SK-N-SH (cell line): Measurements from ENCODE around the gene AP1M1. TPM values are rescaled to one million over a fixed set of nuclear protein-coding genes. Genes with fewer than 3 reads are reported as not detected.
A peak's percentile ranks its signal among the peaks of the same experiment; 100 is the strongest.

ENCODE experiments used
- CTCF ChIA-PET: fragments of 300-600, 350-600 bp; formaldehyde crosslinking; extraction: SDS; loops from one replicate; lab custom pipeline; 2021; lab: Yijun Ruan, JAX
- POLR2A ChIA-PET: fragments of 350-600 bp; sonication (Branson Sonifier 250); formaldehyde crosslinking; extraction: SDS; loops from one replicate; lab custom pipeline; 2020; ENCODE audit warnings: antibody characterized with exemption, inconsistent platforms; lab: Yijun Ruan, JAX
- DNase-seq: peaks from one replicate; pipeline ENCODE4 v3.0.0; 2012
- H2AFZ ChIP-seq: fragments of 200-600 bp; sonication (generic); 2 replicates; pipeline ENCODE4 v1.8.1; 2016; ENCODE audit warnings: antibody characterized with exemption, mild to moderate bottlenecking, low read depth
- H3F3A ChIP-seq: fragments of 200-600 bp; sonication (generic); replicated peaks from 2 replicates; pipeline ENCODE3; 2016; ENCODE audit warnings: antibody characterized with exemption, mild to moderate bottlenecking; ENCODE audit not compliant: insufficient read depth
- H3K27ac ChIP-seq, 2 experiments: fragments of 200-500 bp in 1 of 2; fragments of 200-600 bp in 1 of 2; sonication (Bioruptor generic) in 1 of 2; sonication (generic), shearing (Covaris generic) in 1 of 2; 2 replicates each; pipeline versions ENCODE4 v1.5.1 to v1.6.1; 2014 to 2016; ENCODE audit warnings: low read depth in 2 of 2, inconsistent platforms in 1 of 2, low read length in 1 of 2, mild to moderate bottlenecking in 1 of 2, mixed read lengths in 1 of 2
- H3K27me3 ChIP-seq: fragments of 200-600 bp; sonication (generic), shearing (Covaris generic); 2 replicates; pipeline ENCODE4 v1.6.1; 2016; ENCODE audit warnings: mixed run types; ENCODE audit not compliant: insufficient read depth
- H3K36me3 ChIP-seq, 2 experiments: fragments of 200-500 bp in 1 of 2; fragments of 200-600 bp in 1 of 2; sonication (Bioruptor generic) in 1 of 2; sonication (generic) in 1 of 2; replicated peaks in 1 of 2; 2 replicates each; pipeline versions ENCODE3 to v1.5.1; 2014 to 2016; ENCODE audit warnings: low read length in 1 of 2, mild to moderate bottlenecking in 1 of 2; ENCODE audit not compliant: insufficient read depth in 2 of 2, control insufficient read depth in 1 of 2
- H3K4me1 ChIP-seq, 2 experiments: fragments of 200-500 bp in 1 of 2; fragments of 200-600 bp in 1 of 2; sonication (Bioruptor generic) in 1 of 2; sonication (generic), shearing (Covaris generic) in 1 of 2; 2 replicates each; pipeline versions ENCODE4 v1.5.1 to v1.6.1; 2014 to 2016; ENCODE audit warnings: low read depth in 1 of 2, low read length in 1 of 2, mixed run types in 1 of 2; ENCODE audit not compliant: insufficient read depth in 2 of 2, control insufficient read depth in 1 of 2
- H3K4me2 ChIP-seq: fragments of 200-600 bp; sonication (generic), shearing (Covaris generic); 2 replicates; pipeline ENCODE4 v1.6.1; 2017; ENCODE audit warnings: mixed run types
- H3K4me3 ChIP-seq, 2 experiments: fragments of 200-500 bp in 1 of 2; fragments of 200-600 bp in 1 of 2; sonication (Bioruptor generic) in 1 of 2; sonication (generic), shearing (Covaris generic) in 1 of 2; 2 replicates each; pipeline versions ENCODE4 v1.5.1 to v1.8.1; 2014 to 2016; ENCODE audit warnings: low read depth in 2 of 2, inconsistent platforms in 1 of 2, low read length in 1 of 2, mild to moderate bottlenecking in 1 of 2, mixed read lengths in 1 of 2, moderate library complexity in 1 of 2
- H3K79me2 ChIP-seq: fragments of 200-600 bp; sonication (generic); 2 replicates; pipeline ENCODE4 v1.8.1; 2017; ENCODE audit warnings: mild to moderate bottlenecking; ENCODE audit not compliant: insufficient read depth
- H3K9ac ChIP-seq: fragments of 200-600 bp; sonication (generic); 2 replicates; pipeline ENCODE4 v1.6.1; 2017; ENCODE audit warnings: mixed run types
- H3K9me2 ChIP-seq: fragments of 200-600 bp; sonication (generic); 2 replicates; pipeline ENCODE4 v1.6.1; 2017; ENCODE audit warnings: mixed run types
- H3K9me3 ChIP-seq: fragments of 200-600 bp; sonication (generic); 2 replicates; pipeline ENCODE4 v1.6.1; 2017; ENCODE audit warnings: mixed run types, mild to moderate bottlenecking, moderate library complexity
- H4K20me1 ChIP-seq: fragments of 200-600 bp; sonication (generic); 2 replicates; pipeline ENCODE4 v1.6.1; 2017; ENCODE audit warnings: mild to moderate bottlenecking, mixed run types; ENCODE audit not compliant: insufficient read depth
- CHD2 ChIP-seq: fragments of 150-350 bp; IDR thresholded peaks from 2 replicates; pipeline ENCODE4 v1.6.1; 2018; ENCODE audit warnings: low read length; ENCODE audit not compliant: partially characterized antibody
- ELF1 ChIP-seq: IDR thresholded peaks from 2 replicates; pipeline ENCODE4 v1.4.0; 2012
- EP300 ChIP-seq, 2 experiments: IDR thresholded peaks; 2 replicates each; pipeline versions ENCODE4 v1.4.0 to v1.6.1; 2012; ENCODE audit warnings: borderline replicate concordance in 1 of 2, low read depth in 1 of 2, low read length in 1 of 2
- FOSL2 ChIP-seq: IDR thresholded peaks from 2 replicates; pipeline ENCODE4 v1.4.0; 2012; ENCODE audit warnings: low read depth, mild to moderate bottlenecking, moderate library complexity, borderline replicate concordance
- FOXM1 ChIP-seq: IDR thresholded peaks from 2 replicates; pipeline ENCODE4 v1.4.0; 2012; ENCODE audit warnings: low read depth, mild to moderate bottlenecking
- JUND ChIP-seq: IDR thresholded peaks from 2 replicates; pipeline ENCODE4 v1.4.0; 2012
- MEF2A ChIP-seq: IDR thresholded peaks from 2 replicates; pipeline ENCODE4 v1.4.0; 2012; ENCODE audit warnings: low read depth, borderline replicate concordance
- MXI1 ChIP-seq: IDR thresholded peaks from 2 replicates; pipeline ENCODE4 v1.6.1; 2012; ENCODE audit warnings: mild to moderate bottlenecking, low read depth, low read length, improper control_type of control experiment
- NFIC ChIP-seq: IDR thresholded peaks from 2 replicates; pipeline ENCODE4 v1.4.0; 2012; ENCODE audit warnings: borderline replicate concordance
- NRF1 ChIP-seq: IDR thresholded peaks from 2 replicates; pipeline ENCODE4 v1.6.1; 2012; ENCODE audit warnings: low read depth, mild to moderate bottlenecking, low read length
- PBX3 ChIP-seq: IDR thresholded peaks from 2 replicates; pipeline ENCODE4; 2012
- RCOR1 ChIP-seq: fragments of 150-350 bp; IDR thresholded peaks from 2 replicates; pipeline ENCODE4 v1.6.1; 2017; ENCODE audit warnings: antibody characterized with exemption, low read length
- RFX5 ChIP-seq: IDR thresholded peaks from 2 replicates; pipeline ENCODE4 v1.6.1; 2012; ENCODE audit warnings: mild to moderate bottlenecking, improper control_type of control experiment, low read length
- RXRA ChIP-seq: IDR thresholded peaks from 2 replicates; pipeline ENCODE4 v1.4.0; 2012; ENCODE audit warnings: low read depth, mild to moderate bottlenecking, borderline replicate concordance
- SIN3A ChIP-seq: IDR thresholded peaks from 2 replicates; pipeline ENCODE4 v1.6.1; 2012; ENCODE audit warnings: low read depth, mild to moderate bottlenecking, low read length, moderate library complexity, borderline replicate concordance
- SMC3 ChIP-seq: IDR thresholded peaks from 2 replicates; pipeline ENCODE4 v1.6.1; 2012; ENCODE audit warnings: low read depth, low read length, improper control_type of control experiment
- TAF1 ChIP-seq: IDR thresholded peaks from 2 replicates; pipeline ENCODE4 v1.6.1; 2012; ENCODE audit warnings: low read depth, mild to moderate bottlenecking, low read length, moderate library complexity, borderline replicate concordance
- TCF12 ChIP-seq: IDR thresholded peaks from 2 replicates; pipeline ENCODE4 v1.4.0; 2012
- TEAD4 ChIP-seq: IDR thresholded peaks from 2 replicates; pipeline ENCODE4 v1.4.0; 2012; ENCODE audit warnings: mild to moderate bottlenecking, borderline replicate concordance; ENCODE audit not compliant: insufficient read depth
- USF1 ChIP-seq: IDR thresholded peaks from 2 replicates; pipeline ENCODE4 v1.4.0; 2012; ENCODE audit warnings: low read depth, borderline replicate concordance
- ZBTB33 ChIP-seq: IDR thresholded peaks from 2 replicates; pipeline ENCODE4 v1.4.0; 2012; ENCODE audit warnings: low read depth, borderline replicate concordance
- WGBS: methylation state at CpG from one replicate; pipeline ENCODE4 v1.1.6; 2017; ENCODE audit warnings: low lambda C conversion rate; 5-methylcytosine and 5-hydroxymethylcytosine counted together
- polyA plus RNA-seq, 3 experiments: library from polyadenylated mRNA; depleted of rRNA; stranded (reverse); fragments of >200 nt; gene quantifications; 2 replicates each; pipeline ENCODE4 v1.2.3, GENCODE V29; 2012

Gene AP1M1
- polyA plus RNA-seq, 1 of the 3 experiments (the other 2 are of a cell fraction), result 133 TPM

- TF ChIP-seq ZBTB33, result no peak
- TF ChIP-seq FOSL2, result no peak
- no peak for TF ChIP-seq CHD2
- TF ChIP-seq, all 33 proteins: peak for 0
Observed at GRCh38 chr19:16193466-16193865, 4.2 kb upstream of the AP1M1 start (continued).

- TF ChIP-seq PBX3 (peak; percentile 64), NRF1 (no peak), SIN3A (0 out of 2 replicates have a peak, but pooled peaks have one; percentile 27), FOXM1 (no peak), NFIC (no peak), CHD2 (no peak), JUND (peak; percentile 33; the same call in 1 of the 2 replicates), SMC3 (no peak), TCF12 (peak; percentile 30; the same call in 1 of the 2 replicates), MEF2A (no peak), FOSL2 (peak; percentile 28; the same call in 1 of the 2 replicates), RFX5 (no peak), TEAD4 (no peak), RCOR1 (no peak), MXI1 (no peak), TAF1 (no peak), RXRA (no peak), ELF1 (no peak), EP300 (IDR thresholded peaks at IDR 0.05; ENCODE audit: borderline replicate concordance in 1 of 2, low read depth in 1 of 2, low read length in 1 of 2) (0 out of 4 replicates have a peak, but pooled peaks have one; percentile 3 to 4), USF1 (no peak)
- WGBS, result 3% methylated on average over 2 of the region's 2 CpGs
- ChIA-PET POLR2A (interaction anchor here (1.1 to 1.6 kb wide), 2 partner anchors 9 to 12 kb away, joined by 7 to 18 read pairs; partner anchors contain the start of gene FAM32A), CTCF (interaction anchor here (0.5 to 1.4 kb wide), 2 partner anchors 12 to 37 kb away, joined by 3 to 8 read pairs; partner anchors contain the start of gene FAM32A)
- H4K20me1 ChIP-seq, result peaks cover 28% of the 10 kb centered on the region
- no peaks in the 10 kb centered on the region for H3K27me3 ChIP-seq
- DNase-seq, result no peak
- peak overlapping the region; percentile 94 to 99 for H3K4me3 ChIP-seq
- H3K9ac ChIP-seq, result peak overlapping the region; percentile 93
- peaks cover 44% of the 10 kb centered on the region for H3K79me2 ChIP-seq
- H3K4me2 ChIP-seq, result peak overlapping the region; percentile 98
- peak overlapping the region; percentile 85 to 88 for H3K27ac ChIP-seq
- H2AFZ ChIP-seq, result peak overlapping the region; percentile 87
- peaks cover 1 to 21% of the 10 kb centered on the region in 2 experiments for H3K36me3 ChIP-seq
- H3K9me3 ChIP-seq, result no peaks in the 10 kb centered on the region
- H3K4me1 ChIP-seq, result peaks cover 13 to 17% of the 10 kb centered on the region in 2 experiments; a peak in 3 of 4 replicates
- H3F3A ChIP-seq, result peaks cover 16% of the 10 kb centered on the region
- H3K9me2 ChIP-seq, result no peaks in the 10 kb centered on the region
Observed at GRCh38 chr19:16197188-16197621, 506 bp upstream of the AP1M1 start.
